H1 (cell line): ENCODE results near the gene TSPAN15.

Experiments used
- EZH2 ChIP-seq: fragments of 200-600 bp; sonication (generic); IDR thresholded peaks from 2 replicates; pipeline ENCODE4 v1.7.1; 2012; ENCODE audit warnings: low read depth, mild to moderate bottlenecking, moderate library complexity, low read length, inconsistent platforms; ENCODE audit not compliant: severe bottlenecking
- KDM4A ChIP-seq: IDR thresholded peaks from one replicate; pipeline ENCODE4 v1.7.1; 2012; ENCODE audit warnings: low read depth, mild to moderate bottlenecking, moderate library complexity, low read length, inconsistent platforms; ENCODE audit not compliant: severe bottlenecking
- POLR2A ChIP-seq, 2 experiments: IDR thresholded peaks; 1 replicate in 1 of 2; 2 replicates in 1 of 2; pipeline ENCODE4 v1.6.1; 2011; ENCODE audit warnings: low read depth in 2 of 2, low read length in 2 of 2, mild to moderate bottlenecking in 2 of 2; ENCODE audit errors: control extremely low read depth in 1 of 2
- TF ChIP-seq, protein P1 (sequence below), 3 experiments: IDR thresholded peaks; 1 replicate in 2 of 3; 2 replicates in 1 of 3; pipeline versions ENCODE4 v1.5.1 to v1.6.1; 2011; ENCODE audit warnings: low read length in 3 of 3, mild to moderate bottlenecking in 3 of 3, inconsistent platforms in 2 of 3, low read depth in 1 of 3, moderate library complexity in 1 of 3; ENCODE audit not compliant: insufficient read depth in 1 of 3; ENCODE audit errors: control extremely low read depth in 1 of 3

DNA sequence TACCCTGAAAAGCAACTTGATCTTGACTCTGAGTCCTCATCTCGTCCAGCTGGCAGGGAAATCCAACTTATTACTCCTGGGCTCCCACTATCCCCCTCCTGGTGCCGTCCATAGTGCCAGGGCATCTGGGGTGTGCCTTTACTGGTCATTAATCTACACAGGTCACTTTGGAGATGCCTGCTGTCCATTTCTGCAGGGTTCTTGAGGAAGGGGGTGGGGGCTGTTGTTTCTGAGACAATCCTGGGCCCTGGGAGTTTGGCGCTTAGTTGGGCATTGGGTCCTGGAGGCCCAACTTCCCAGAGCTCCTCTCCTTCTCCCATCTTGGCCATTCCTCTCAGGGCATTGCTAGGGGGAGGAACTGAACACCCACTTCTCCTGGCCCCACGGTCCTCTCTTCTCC is 28.6 kb upstream of the TSPAN15 start:
- TF ChIP-seq KDM4A (no peak), POLR2A (IDR thresholded peaks at IDR 0.05; ENCODE audit: control extremely low read depth in 1 of 2, low read depth in 2 of 2, low read length in 2 of 2) (no peak), EZH2 (no peak)
- TF ChIP-seq, protein P1, sequence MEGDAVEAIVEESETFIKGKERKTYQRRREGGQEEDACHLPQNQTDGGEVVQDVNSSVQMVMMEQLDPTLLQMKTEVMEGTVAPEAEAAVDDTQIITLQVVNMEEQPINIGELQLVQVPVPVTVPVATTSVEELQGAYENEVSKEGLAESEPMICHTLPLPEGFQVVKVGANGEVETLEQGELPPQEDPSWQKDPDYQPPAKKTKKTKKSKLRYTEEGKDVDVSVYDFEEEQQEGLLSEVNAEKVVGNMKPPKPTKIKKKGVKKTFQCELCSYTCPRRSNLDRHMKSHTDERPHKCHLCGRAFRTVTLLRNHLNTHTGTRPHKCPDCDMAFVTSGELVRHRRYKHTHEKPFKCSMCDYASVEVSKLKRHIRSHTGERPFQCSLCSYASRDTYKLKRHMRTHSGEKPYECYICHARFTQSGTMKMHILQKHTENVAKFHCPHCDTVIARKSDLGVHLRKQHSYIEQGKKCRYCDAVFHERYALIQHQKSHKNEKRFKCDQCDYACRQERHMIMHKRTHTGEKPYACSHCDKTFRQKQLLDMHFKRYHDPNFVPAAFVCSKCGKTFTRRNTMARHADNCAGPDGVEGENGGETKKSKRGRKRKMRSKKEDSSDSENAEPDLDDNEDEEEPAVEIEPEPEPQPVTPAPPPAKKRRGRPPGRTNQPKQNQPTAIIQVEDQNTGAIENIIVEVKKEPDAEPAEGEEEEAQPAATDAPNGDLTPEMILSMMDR (IDR thresholded peaks at IDR 0.05; ENCODE audit: control extremely low read depth in 1 of 3, insufficient read depth in 1 of 3, low read depth in 1 of 3, low read length in 3 of 3), result no peak
